ENCODE results near the gene MECR.

The MECR gene

GRCh38 chr1:29145739-29146437 lies 84.8 kb downstream of the MECR start:
- in situ Hi-C loops (cut with HindIII; ENCODE audit: low sequenced_read_pairs): no loop called here

- in situ Hi-C loops (cut with HindIII; ENCODE audit: low sequenced_read_pairs): no loop called here
Measured at GRCh38 chr1:29144178-29144577, 86.6 kb downstream of the MECR start.

GRCh38 chr1:29142714-29143113 lies 88.0 kb downstream of the MECR start:
- in situ Hi-C loops (cut with HindIII; ENCODE audit: low sequenced_read_pairs): no loop called here
